Measurements from ENCODE around the gene ATP10B. TPM values are rescaled to one million over a fixed set of nuclear protein-coding genes. Genes with fewer than 3 reads are reported as not detected.

The ATP10B gene
- total and polyA plus RNA-seq, 2 experiments from 2014 or later = 2.7 to 5.1 TPM

GRCh38 chr5:160555581-160555970 is 296.4 kb downstream of the ATP10B start:
- Histone ChIP-seq H3K79me2 (no peaks in the 10 kb centered on the region), H2AFZ (no peak overlapping the region), H3K9me2 (replicated peaks; ENCODE audit: insufficient read depth) (no peaks in the 10 kb centered on the region), H3K27ac (no peak overlapping the region), H4K20me1 (ENCODE audit: insufficient read depth, poor library complexity, severe bottlenecking) (no peaks in the 10 kb centered on the region), H3K4me2 (no peak overlapping the region), H3K4me3 (no peak overlapping the region), H3K27me3 (no peaks in the 10 kb centered on the region), H3K4me1 (ENCODE audit: insufficient read depth) (no peaks in the 10 kb centered on the region), H3K36me3 (replicated peaks; ENCODE audit: insufficient read depth, low read depth) (no peaks in the 10 kb centered on the region), H3K9me3 (ENCODE audit: low read depth) (no peaks in the 10 kb centered on the region)
- TF ChIP-seq CTCF (IDR thresholded peaks at IDR 0.05; ENCODE audit: poor library complexity) = no peak
- TF ChIP-seq EZH2 (IDR thresholded peaks at IDR 0.05; ENCODE audit: borderline replicate concordance) = no peak
- TF ChIP-seq EZH2phosphoT487 (IDR thresholded peaks at IDR 0.05; ENCODE audit: low read depth, severe bottlenecking, unreplicated experiment) = no peak
- no peak for DNase-seq (ENCODE audit: low spot score)
- WGBS (ENCODE audit: low lambda C conversion rate, missing lambda C conversion rate) = 95% methylated on average over 3 of the region's 3 CpGs

GRCh38 chr5:160550075-160550474 is 301.9 kb downstream of the ATP10B start:
- TF ChIP-seq CTCF (IDR thresholded peaks at IDR 0.05; ENCODE audit: poor library complexity) (no peak), EZH2phosphoT487 (IDR thresholded peaks at IDR 0.05; ENCODE audit: low read depth, severe bottlenecking, unreplicated experiment) (no peak), EZH2 (IDR thresholded peaks at IDR 0.05; ENCODE audit: borderline replicate concordance) (no peak)
- Histone ChIP-seq H3K27me3 (no peaks in the 10 kb centered on the region), H3K36me3 (replicated peaks; ENCODE audit: insufficient read depth, low read depth) (no peaks in the 10 kb centered on the region), H3K79me2 (no peaks in the 10 kb centered on the region), H3K27ac (no peak overlapping the region), H3K9me2 (replicated peaks; ENCODE audit: insufficient read depth) (no peaks in the 10 kb centered on the region), H3K4me3 (no peak overlapping the region), H3K4me1 (ENCODE audit: insufficient read depth) (no peaks in the 10 kb centered on the region), H3K4me2 (no peak overlapping the region), H3K9me3 (ENCODE audit: low read depth) (no peaks in the 10 kb centered on the region), H4K20me1 (ENCODE audit: insufficient read depth, poor library complexity, severe bottlenecking) (no peaks in the 10 kb centered on the region), H2AFZ (no peak overlapping the region)
- no peak for DNase-seq (ENCODE audit: low spot score)

GRCh38 chr5:160548949-160549645 is 302.9 kb downstream of the ATP10B start:
- H3K27ac ChIP-seq = no peak overlapping the region
- no peak for TF ChIP-seq EZH2 (IDR thresholded peaks at IDR 0.05; ENCODE audit: borderline replicate concordance)
- TF ChIP-seq CTCF (IDR thresholded peaks at IDR 0.05; ENCODE audit: poor library complexity) = no peak
- TF ChIP-seq EZH2phosphoT487 (IDR thresholded peaks at IDR 0.05; ENCODE audit: low read depth, severe bottlenecking, unreplicated experiment) = no peak
- H2AFZ ChIP-seq = no peak overlapping the region
- H3K4me2 ChIP-seq = no peak overlapping the region
- H3K79me2 ChIP-seq = no peaks in the 10 kb centered on the region
- H3K36me3 ChIP-seq (replicated peaks; ENCODE audit: insufficient read depth, low read depth) = no peaks in the 10 kb centered on the region
- H3K4me1 ChIP-seq (ENCODE audit: insufficient read depth) = no peaks in the 10 kb centered on the region
- H3K27me3 ChIP-seq = no peaks in the 10 kb centered on the region
- no peak overlapping the region for H3K4me3 ChIP-seq
- no peaks in the 10 kb centered on the region for H3K9me3 ChIP-seq (ENCODE audit: low read depth)
- WGBS (ENCODE audit: low lambda C conversion rate, missing lambda C conversion rate) = 70% methylated on average over 4 of the region's 4 CpGs
- no peaks in the 10 kb centered on the region for H4K20me1 ChIP-seq (ENCODE audit: insufficient read depth, poor library complexity, severe bottlenecking)
- no peaks in the 10 kb centered on the region for H3K9me2 ChIP-seq (replicated peaks; ENCODE audit: insufficient read depth)
- no peak for DNase-seq (ENCODE audit: low spot score)

Measured in hepatocyte (in vitro differentiated cells).